D721Med (cell line): ENCODE results near the gene LIN7B.

Source experiments
- DNase-seq: peaks from one replicate; pipeline ENCODE4 v3.0.0; 2011; ENCODE audit warnings: low spot score; ENCODE audit not compliant: insufficient read length
- FAIRE-seq: peaks from 2 replicates; lab custom pipeline; 2011; peaks lifted over from hg19 to GRCh38; lab: Jason Lieb, UNC
- TF ChIP-seq, protein P1 (sequence below): IDR thresholded peaks from 2 replicates; pipeline ENCODE4 v1.5.1; 2012; ENCODE audit warnings: mild to moderate bottlenecking, control low read depth; ENCODE audit not compliant: insufficient read depth; ENCODE audit errors: missing control alignments

LIN7B gene

DNA sequence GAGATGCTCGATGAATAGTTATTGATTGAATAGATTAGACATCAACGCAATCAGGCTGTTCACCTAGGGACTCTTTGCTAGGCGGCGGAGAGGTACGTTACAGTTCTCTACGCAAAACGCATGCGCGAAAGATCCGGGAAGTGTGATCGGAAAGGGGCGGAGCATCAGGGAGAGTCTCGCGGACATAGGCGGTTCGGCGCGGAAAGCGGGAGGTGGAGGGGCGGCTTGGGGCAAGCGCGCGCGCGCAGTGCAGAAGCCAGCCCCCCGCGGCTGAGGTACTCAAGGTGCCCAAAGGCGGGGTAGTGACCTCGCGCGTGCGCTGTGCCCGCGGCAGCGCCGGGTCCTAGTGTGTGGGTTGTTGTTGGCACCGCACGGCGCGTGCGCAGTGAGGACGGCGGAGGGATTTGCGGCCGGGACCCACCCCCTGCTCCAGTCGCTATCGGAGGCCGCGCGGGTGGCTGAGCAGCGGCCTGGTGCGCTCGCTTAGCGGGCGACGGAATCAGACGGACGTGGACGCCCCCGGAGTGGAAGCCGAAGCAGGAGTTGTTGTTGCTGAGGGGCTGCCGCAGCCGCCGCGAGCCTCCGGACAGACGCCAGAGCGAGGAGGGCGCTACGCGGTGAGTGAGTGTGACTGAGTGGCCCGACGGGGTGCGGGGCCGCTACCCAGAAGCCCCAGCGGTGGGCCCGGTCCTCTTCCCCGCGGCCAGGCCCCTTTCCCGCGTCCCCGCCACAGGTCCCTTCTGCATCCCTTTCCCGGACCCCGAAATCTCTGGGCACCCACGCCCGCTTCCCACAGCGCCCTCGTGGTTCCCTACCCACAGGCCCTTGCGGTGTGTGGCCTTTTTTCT, 28.9 kb upstream of the LIN7B start, which contains the start of gene SNRNP70:
Gene SNRNP70 (plus strand): TSS at position 432 of the 848 bp plus-strand sequence. CDS start 964 bp downstream, outside the sequence.
- TF ChIP-seq, protein P1, sequence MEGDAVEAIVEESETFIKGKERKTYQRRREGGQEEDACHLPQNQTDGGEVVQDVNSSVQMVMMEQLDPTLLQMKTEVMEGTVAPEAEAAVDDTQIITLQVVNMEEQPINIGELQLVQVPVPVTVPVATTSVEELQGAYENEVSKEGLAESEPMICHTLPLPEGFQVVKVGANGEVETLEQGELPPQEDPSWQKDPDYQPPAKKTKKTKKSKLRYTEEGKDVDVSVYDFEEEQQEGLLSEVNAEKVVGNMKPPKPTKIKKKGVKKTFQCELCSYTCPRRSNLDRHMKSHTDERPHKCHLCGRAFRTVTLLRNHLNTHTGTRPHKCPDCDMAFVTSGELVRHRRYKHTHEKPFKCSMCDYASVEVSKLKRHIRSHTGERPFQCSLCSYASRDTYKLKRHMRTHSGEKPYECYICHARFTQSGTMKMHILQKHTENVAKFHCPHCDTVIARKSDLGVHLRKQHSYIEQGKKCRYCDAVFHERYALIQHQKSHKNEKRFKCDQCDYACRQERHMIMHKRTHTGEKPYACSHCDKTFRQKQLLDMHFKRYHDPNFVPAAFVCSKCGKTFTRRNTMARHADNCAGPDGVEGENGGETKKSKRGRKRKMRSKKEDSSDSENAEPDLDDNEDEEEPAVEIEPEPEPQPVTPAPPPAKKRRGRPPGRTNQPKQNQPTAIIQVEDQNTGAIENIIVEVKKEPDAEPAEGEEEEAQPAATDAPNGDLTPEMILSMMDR: no peak
- DNase-seq (peak; percentile 99), FAIRE-seq (no peak)

DNA sequence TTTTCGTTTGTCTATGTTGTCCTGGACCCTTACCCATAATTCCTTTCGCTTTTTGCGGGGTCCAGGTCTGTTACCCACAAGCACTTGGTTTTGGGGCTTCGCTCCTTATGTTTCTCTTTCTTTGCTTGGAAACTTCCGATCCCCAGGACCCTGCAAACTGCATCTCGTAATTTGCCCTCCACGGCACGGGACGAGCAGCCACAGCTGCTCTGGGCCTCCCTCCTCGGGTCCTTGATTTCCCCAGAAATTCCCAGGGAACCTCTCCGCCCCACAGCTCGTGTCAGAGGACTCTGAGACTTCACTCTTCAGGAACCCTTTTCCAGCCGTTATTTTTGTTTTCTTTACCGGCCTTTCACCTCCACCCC, 28.3 kb upstream of the LIN7B start:
- no peak for FAIRE-seq

DNA sequence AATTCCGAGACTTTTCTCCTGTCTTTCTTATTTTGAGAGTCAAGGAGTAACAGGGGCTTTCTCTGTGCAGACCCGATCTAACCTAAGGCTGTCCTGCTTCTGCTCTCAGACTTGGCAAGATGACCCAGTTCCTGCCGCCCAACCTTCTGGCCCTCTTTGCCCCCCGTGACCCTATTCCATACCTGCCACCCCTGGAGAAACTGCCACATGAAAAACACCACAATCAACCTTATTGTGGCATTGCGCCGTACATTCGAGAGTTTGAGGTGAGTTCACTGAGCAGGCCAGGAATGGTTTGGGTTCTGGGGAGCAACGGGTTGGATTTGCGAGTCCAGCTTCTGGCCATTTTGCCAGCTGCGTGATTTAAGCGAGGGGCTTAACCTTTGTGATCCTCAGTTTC, 27.9 kb upstream of the LIN7B start:
- DNase-seq (no peak), FAIRE-seq (no peak)
- TF ChIP-seq, protein P1: no peak

More for the DNA sequence above, 28.3 kb upstream of the LIN7B start:
- TF ChIP-seq, protein P1: no peak
- no peak for DNase-seq

DNA sequence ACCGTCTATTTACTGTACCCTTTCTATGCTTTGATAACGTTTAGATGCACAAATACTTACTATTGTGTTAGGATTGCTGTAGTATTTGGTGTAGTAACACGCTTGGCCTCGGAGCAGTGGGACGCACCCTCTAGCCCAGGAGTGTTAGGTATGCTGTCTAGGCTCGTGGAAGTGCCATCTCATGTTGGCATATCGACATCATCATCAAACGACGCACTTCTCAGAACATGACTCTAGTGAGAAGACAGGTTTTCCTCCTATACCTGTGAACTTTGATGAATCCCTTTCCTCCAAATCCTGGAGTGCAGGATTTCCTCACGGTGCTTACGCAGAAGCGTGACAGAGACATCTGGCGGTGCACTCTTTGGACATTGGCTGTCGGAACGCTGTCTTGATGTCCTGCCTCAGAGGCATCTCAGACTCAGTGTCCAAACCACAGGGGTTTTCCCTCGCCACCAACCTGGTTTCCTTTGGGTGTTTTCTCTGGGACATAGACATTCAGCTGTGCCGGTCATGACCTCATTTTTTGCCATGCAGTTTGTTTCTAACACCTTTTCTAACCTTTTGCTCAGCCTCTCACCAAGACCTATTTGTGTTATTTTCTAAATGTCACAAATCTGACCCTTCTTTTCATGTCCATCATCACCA, 22.7 kb upstream of the LIN7B start:
- FAIRE-seq: no peak
- TF ChIP-seq, protein P1: no peak
- no peak for DNase-seq

DNA sequence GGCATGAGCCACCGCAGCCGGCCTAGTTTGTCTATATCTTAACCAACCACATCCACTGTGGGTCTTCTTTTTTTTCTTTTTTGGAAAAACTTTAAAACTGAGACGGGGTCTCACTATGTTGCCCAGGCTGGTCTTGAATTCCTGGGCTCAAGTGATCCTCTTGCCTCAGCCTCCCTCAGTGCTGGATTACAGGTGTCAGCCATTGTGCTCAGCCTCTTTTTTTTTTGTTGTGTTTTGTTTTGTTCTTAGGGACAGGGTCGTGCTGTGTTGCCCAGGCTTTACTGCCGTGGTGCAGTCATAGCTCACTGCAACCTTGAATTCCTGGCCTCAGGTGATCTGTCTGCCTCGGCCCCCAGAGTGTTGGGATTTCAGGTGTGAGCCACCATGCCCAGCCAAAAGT, 21.5 kb upstream of the LIN7B start:
- no peak for FAIRE-seq
- TF ChIP-seq, protein P1: no peak
- DNase-seq: no peak

DNA sequence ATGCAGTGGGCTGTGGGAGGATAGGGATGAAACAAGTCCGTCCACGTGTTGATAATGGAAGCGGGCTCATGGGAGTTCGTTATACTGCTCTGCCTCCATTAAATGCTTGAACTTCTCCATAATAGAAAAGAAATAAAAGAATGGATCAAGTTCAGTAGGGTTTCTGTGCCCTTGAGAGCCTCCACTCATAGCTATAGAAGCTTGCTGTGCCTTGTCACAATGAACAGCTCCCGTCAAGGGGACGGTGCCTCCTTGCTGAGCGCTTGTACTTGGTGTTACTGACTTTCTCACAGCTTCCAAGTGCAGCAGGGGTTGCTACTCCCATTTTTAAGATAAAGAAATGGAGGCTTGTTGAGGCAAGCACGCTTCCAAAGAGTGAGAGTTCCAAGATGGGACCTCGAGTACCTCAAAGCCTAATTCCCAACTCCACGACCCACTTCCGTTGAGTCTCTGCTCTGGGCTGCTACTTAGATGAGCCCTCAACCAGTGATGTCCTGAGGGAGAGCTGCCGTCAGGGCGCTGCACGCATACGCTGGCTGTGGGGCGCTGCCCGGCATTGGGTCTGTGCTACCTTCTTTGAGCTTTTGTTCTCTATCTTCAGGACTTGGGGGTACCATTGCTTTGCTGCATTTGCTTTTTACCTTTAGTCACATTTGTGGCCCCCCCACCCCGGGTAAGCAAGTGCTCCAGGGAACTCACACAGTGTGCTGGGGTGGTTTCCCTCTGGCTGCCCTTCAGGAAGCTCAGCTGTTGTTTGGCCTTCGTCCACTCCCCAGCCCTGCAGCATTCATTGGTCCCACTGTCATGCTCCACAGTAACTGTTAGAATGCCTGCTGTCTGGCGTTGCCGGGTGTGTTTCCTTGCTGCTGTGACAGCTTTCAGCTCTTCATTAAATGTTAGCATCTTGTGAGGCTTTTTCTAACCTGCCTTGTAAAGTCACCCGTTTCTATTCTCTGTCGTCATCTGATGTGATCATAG, 19.4 kb upstream of the LIN7B start:
- no peak for DNase-seq
- TF ChIP-seq, protein P1: no peak
- FAIRE-seq: no peak
